ENCODE results near the gene NDUFB8.
A peak's percentile ranks its signal among the peaks of the same experiment; 100 is the strongest.
"Not testable (repeated sequence)": the region's sequence is repeated elsewhere in the genome, so short reads cannot be mapped to it uniquely, and the experiment has no call there.

Gene NDUFB8

GRCh38 chr10:100529475-100530298 lies at the start of gene NDUFB8:
Gene NDUFB8, minus strand, starts transcription at chr10:100529871. Its CDS starts 20 bp downstream, at chr10:100529851.
- peak; percentile 81 for DNase-seq

- no peak for DNase-seq
Measured at GRCh38 chr10:100576282-100576635, 46.6 kb upstream of the NDUFB8 start.

GRCh38 chr10:100575585-100576281 lies 46.1 kb upstream of the NDUFB8 start:
- DNase-seq = no peak

GRCh38 chr10:100575146-100575545 lies 45.5 kb upstream of the NDUFB8 start:
- not testable (repeated sequence) for DNase-seq

GRCh38 chr10:100571084-100571856 lies 41.6 kb upstream of the NDUFB8 start:
- no peak for DNase-seq

- no peak for DNase-seq
Measured at GRCh38 chr10:100570506-100570905, 40.8 kb upstream of the NDUFB8 start.

GRCh38 chr10:100569687-100570481 lies 40.2 kb upstream of the NDUFB8 start:
- no peak for DNase-seq

GRCh38 chr10:100568912-100569311 lies 39.2 kb upstream of the NDUFB8 start:
- DNase-seq = no peak

- DNase-seq = no peak
Measured at GRCh38 chr10:100567826-100568225, 38.2 kb upstream of the NDUFB8 start.

- DNase-seq = no peak
Measured at GRCh38 chr10:100567249-100567648, 37.6 kb upstream of the NDUFB8 start.

- no peak for DNase-seq
Measured at GRCh38 chr10:100566561-100566960, 36.9 kb upstream of the NDUFB8 start.

- DNase-seq = no peak
Measured at GRCh38 chr10:100565206-100565985, 35.7 kb upstream of the NDUFB8 start.

- peak; percentile 85 for DNase-seq
Measured at GRCh38 chr10:100562008-100562672, 32.5 kb upstream of the NDUFB8 start.

GRCh38 chr10:100561005-100561404 lies 31.3 kb upstream of the NDUFB8 start:
- no peak for DNase-seq

GRCh38 chr10:100560248-100560647 lies 30.6 kb upstream of the NDUFB8 start:
- DNase-seq = no peak

GRCh38 chr10:100554902-100555301 lies 25.2 kb upstream of the NDUFB8 start:
- DNase-seq = no peak

- no peak for DNase-seq
Measured at GRCh38 chr10:100553929-100554328, 24.3 kb upstream of the NDUFB8 start.

GRCh38 chr10:100551738-100552137 lies 22.1 kb upstream of the NDUFB8 start:
- no peak for DNase-seq

GRCh38 chr10:100551196-100551595 lies 21.5 kb upstream of the NDUFB8 start:
- DNase-seq = no peak

GRCh38 chr10:100544950-100545349 lies 15.3 kb upstream of the NDUFB8 start:
- no peak for DNase-seq

GRCh38 chr10:100537475-100537874 lies 7.8 kb upstream of the NDUFB8 start:
- DNase-seq = no peak
